ENCODE data around the gene POC1A. TPM values are rescaled to one million over a fixed set of nuclear protein-coding genes. Genes with fewer than 3 reads are reported as not detected.

The POC1A gene
- total and polyA plus RNA-seq, 2 of the 8 experiments (the other 6 are each of a cell fraction or from before 2014, with no cell fraction given): 35.7 to 39.2 TPM

DNA sequence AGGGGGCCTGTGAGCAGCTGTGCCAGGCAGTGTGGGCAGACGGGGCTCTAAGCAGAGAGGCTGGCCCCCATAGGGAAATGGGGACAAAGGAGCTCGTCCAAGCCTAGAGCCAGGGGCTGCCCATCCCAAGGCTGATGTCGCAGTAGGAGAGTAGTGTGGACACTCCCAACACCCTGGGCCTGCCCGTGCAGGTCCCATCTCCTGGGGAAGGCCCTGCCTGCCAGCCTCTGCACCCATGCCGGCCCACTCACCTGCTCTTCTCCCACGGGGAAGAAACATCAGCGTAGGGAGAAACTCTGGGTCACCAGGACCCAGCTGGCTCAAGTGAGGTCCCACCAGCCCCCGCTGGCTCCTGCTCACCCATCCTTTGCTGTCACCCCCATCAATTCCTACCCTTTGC, 87.2 kb downstream of the POC1A start (continued):
- TF ChIP-seq RBBP5 (IDR thresholded peaks at IDR 0.05; ENCODE audit: borderline replicate concordance, low read depth, low read length): no peak
- no peak for TF ChIP-seq EZH2 (IDR thresholded peaks at IDR 0.05; ENCODE audit: low read depth, low read length, severe bottlenecking)
- TF ChIP-seq EP300 (IDR thresholded peaks at IDR 0.05; ENCODE audit: borderline replicate concordance in 1 of 2, low read depth in 2 of 2, low read length in 2 of 2): no peak

Measured in H1 (cell line).